NCI-H2227 (cell line): ENCODE measurements around the gene IL11RA.
A peak's percentile ranks its signal among the peaks of the same experiment; 100 is the strongest.
"Not testable (repeated sequence)": the region's sequence is repeated elsewhere in the genome, so short reads cannot be mapped to it uniquely, and the experiment has no call there.

Source experiments
- DNase-seq: peaks from one replicate; lab custom pipeline; 2025; ENCODE audit not compliant: unreplicated experiment; lab: John Stamatoyannopoulos, UW

The IL11RA gene

GRCh38 chr9:34628656-34629490 lies 23.1 kb upstream of the IL11RA start, which contains the start of gene ARID3C:
TSS of gene ARID3C (minus strand) at chr9:34629066. CDS start at chr9:34628014, 1,052 bp downstream.
- peak; percentile 52 for DNase-seq

- no peak for DNase-seq
Measured at GRCh38 chr9:34629491-34629808, 22.5 kb upstream of the IL11RA start.

GRCh38 chr9:34630402-34631154 lies 21.4 kb upstream of the IL11RA start:
- DNase-seq, result no peak

- DNase-seq, result no peak
Measured at GRCh38 chr9:34633166-34633565, 18.8 kb upstream of the IL11RA start.

GRCh38 chr9:34633851-34634550 lies 18.0 kb upstream of the IL11RA start:
- peak; percentile 56 for DNase-seq

GRCh38 chr9:34634551-34635248 lies 17.3 kb upstream of the IL11RA start:
- no peak for DNase-seq

GRCh38 chr9:34635556-34635955 lies 16.4 kb upstream of the IL11RA start:
- DNase-seq, result no peak

GRCh38 chr9:34636791-34637355 lies 15.1 kb upstream of the IL11RA start:
- DNase-seq, result no peak

GRCh38 chr9:34637356-34638137 lies 14.4 kb upstream of the IL11RA start, which contains the start of gene SIGMAR1:
TSS of gene SIGMAR1 (minus strand) at chr9:34637787. CDS start at chr9:34637697, 90 bp downstream.
- DNase-seq, result peak; percentile 93

- no peak for DNase-seq
Measured at GRCh38 chr9:34638138-34638445, 13.9 kb upstream of the IL11RA start.

GRCh38 chr9:34639322-34639721 lies 12.7 kb upstream of the IL11RA start:
- not testable (repeated sequence) for DNase-seq

- DNase-seq, result no peak
Measured at GRCh38 chr9:34642679-34643078, 9.3 kb upstream of the IL11RA start.

GRCh38 chr9:34644766-34645314 lies 7.1 kb upstream of the IL11RA start:
- DNase-seq, result no peak

GRCh38 chr9:34646211-34647083 lies 5.5 kb upstream of the IL11RA start, which contains the start of gene GALT:
TSS of gene GALT (plus strand) at chr9:34646675. CDS start at chr9:34646705, 30 bp downstream.
- DNase-seq, result peak; percentile 90

GRCh38 chr9:34647084-34647403 lies 4.9 kb upstream of the IL11RA start:
- DNase-seq, result no peak

GRCh38 chr9:34647651-34648050 lies 4.3 kb upstream of the IL11RA start:
- no peak for DNase-seq

GRCh38 chr9:34648673-34649072 lies 3.3 kb upstream of the IL11RA start:
- DNase-seq, result no peak

- no peak for DNase-seq
Measured at GRCh38 chr9:34650816-34651215, 1.2 kb upstream of the IL11RA start.

- no peak for DNase-seq
Measured at GRCh38 chr9:34651321-34651720, 664 bp upstream of the IL11RA start.
